Fibroblast of upper back skin (primary cell): Measurements from ENCODE around the gene PIK3R1.

Experiments
- DNase-seq: peaks from one replicate; pipeline ENCODE4 v3.0.0-alpha.2; 2013

Gene PIK3R1

GRCh38 chr5:68303038-68303738, 87.6 kb downstream of the PIK3R1 start:
- no peak for DNase-seq

GRCh38 chr5:68303754-68304420, 88.3 kb downstream of the PIK3R1 start:
- no peak for DNase-seq

- peak; percentile 70 for DNase-seq
These were observed 89.0 kb downstream of the PIK3R1 start for GRCh38 chr5:68304421-68305052.

- DNase-seq = no peak
These were observed 89.8 kb downstream of the PIK3R1 start for GRCh38 chr5:68305223-68305870.

- no peak for DNase-seq
These were observed 90.9 kb downstream of the PIK3R1 start for GRCh38 chr5:68306361-68307014.

GRCh38 chr5:68313336-68313735, 97.8 kb downstream of the PIK3R1 start:
- no peak for DNase-seq

GRCh38 chr5:68314465-68314864, 98.9 kb downstream of the PIK3R1 start:
- DNase-seq = no peak

- DNase-seq = no peak
These were observed 100.2 kb downstream of the PIK3R1 start for GRCh38 chr5:68315679-68316271.

GRCh38 chr5:68316469-68316868, 100.9 kb downstream of the PIK3R1 start:
- DNase-seq = no peak

- DNase-seq = no peak
These were observed 102.1 kb downstream of the PIK3R1 start for GRCh38 chr5:68317646-68318045.

- peak; percentile 75 for DNase-seq
These were observed 103.6 kb downstream of the PIK3R1 start for GRCh38 chr5:68318955-68319705.

- DNase-seq = no peak
These were observed 104.3 kb downstream of the PIK3R1 start for GRCh38 chr5:68319706-68320412.

- DNase-seq = no peak
These were observed 104.9 kb downstream of the PIK3R1 start for GRCh38 chr5:68320413-68320986.

GRCh38 chr5:68325065-68325580, 109.6 kb downstream of the PIK3R1 start:
- no peak for DNase-seq

- DNase-seq = no peak
These were observed 114.1 kb downstream of the PIK3R1 start for GRCh38 chr5:68329554-68330255.

- peak; percentile 57 for DNase-seq
These were observed 115.0 kb downstream of the PIK3R1 start for GRCh38 chr5:68330574-68330973.

- DNase-seq = peak; percentile 63
These were observed 115.9 kb downstream of the PIK3R1 start for GRCh38 chr5:68331192-68332079.

- no peak for DNase-seq
These were observed 116.5 kb downstream of the PIK3R1 start for GRCh38 chr5:68332080-68332451.

GRCh38 chr5:68332556-68332955, 117.0 kb downstream of the PIK3R1 start:
- no peak for DNase-seq
